HL-60 (cell line): ENCODE data around the gene RNMT.

Experiments used
- CTCF ChIP-seq: IDR thresholded peaks from one replicate; pipeline ENCODE4 v1.5.1; 2011; ENCODE audit warnings: low read length, control low read depth, inconsistent platforms; ENCODE audit not compliant: insufficient read depth
- GABPA ChIP-seq: IDR thresholded peaks from 2 replicates; pipeline ENCODE4 v1.6.1; 2012; ENCODE audit warnings: low read depth
- POLR2AphosphoS5 ChIP-seq: IDR thresholded peaks from 2 replicates; pipeline ENCODE4 v1.6.1; 2012; ENCODE audit warnings: low read depth

GRCh38 chr18:13715330-13715729 is 11.1 kb upstream of the RNMT start:
- TF ChIP-seq POLR2AphosphoS5 (no peak), CTCF (no peak), GABPA (no peak)
